Mammary epithelial cell (primary cell): Measurements from ENCODE around the gene KRT3.

Experiments
- CTCF ChIP-seq, 2 donors: IDR thresholded peaks in 1 of 2; conservative IDR thresholded peaks in 1 of 2; 2 replicates each; pipeline ENCODE4 v1.5.1; 2011 to 2012; ENCODE audit warnings: inconsistent platforms in 2 of 2, low read length in 2 of 2, mild to moderate bottlenecking in 2 of 2, control low read depth in 1 of 2, low read depth in 1 of 2; ENCODE audit not compliant: insufficient read depth in 1 of 2; ENCODE audit errors: extremely low read depth in 1 of 2
- EZH2 ChIP-seq: IDR thresholded peaks from 2 replicates; pipeline ENCODE4 v1.6.1; 2012; ENCODE audit warnings: low read length, inconsistent platforms, borderline replicate concordance

- TF ChIP-seq CTCF (conservative IDR thresholded peaks at IDR 0.05 in 1 of 2, IDR thresholded peaks at IDR 0.05 in 1 of 2; ENCODE audit: extremely low read depth in 1 of 2, insufficient read depth in 1 of 2, low read depth in 1 of 2, low read length in 2 of 2) (no peak), EZH2 (no peak)
Observed at GRCh38 chr12:52807544-52808470, 11.9 kb upstream of the KRT3 start.
